ENCODE measurements around the gene SIPA1L2.

DNA sequence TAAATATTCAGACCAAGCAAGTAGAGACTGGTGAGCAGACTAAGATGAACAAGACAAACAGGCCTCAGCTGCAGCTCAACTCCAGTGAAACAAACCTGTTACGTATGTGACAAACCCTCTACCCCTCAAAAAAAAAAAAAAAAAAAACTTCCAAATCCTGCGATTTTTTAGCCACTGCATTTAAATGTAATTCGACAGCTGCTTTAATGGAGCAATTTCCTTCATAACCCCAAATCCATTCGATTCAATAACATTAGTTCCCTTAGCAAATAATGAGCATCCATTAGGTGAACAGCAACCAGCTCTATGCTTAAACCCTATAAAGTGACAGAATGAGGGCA, 31.1 kb downstream of the SIPA1L2 start:
- TF ChIP-seq POLR2AphosphoS5 (IDR thresholded peaks at IDR 0.05) (no peak), POLR2A (IDR thresholded peaks at IDR 0.05) (no peak)
- TF ChIP-seq, protein P1, sequence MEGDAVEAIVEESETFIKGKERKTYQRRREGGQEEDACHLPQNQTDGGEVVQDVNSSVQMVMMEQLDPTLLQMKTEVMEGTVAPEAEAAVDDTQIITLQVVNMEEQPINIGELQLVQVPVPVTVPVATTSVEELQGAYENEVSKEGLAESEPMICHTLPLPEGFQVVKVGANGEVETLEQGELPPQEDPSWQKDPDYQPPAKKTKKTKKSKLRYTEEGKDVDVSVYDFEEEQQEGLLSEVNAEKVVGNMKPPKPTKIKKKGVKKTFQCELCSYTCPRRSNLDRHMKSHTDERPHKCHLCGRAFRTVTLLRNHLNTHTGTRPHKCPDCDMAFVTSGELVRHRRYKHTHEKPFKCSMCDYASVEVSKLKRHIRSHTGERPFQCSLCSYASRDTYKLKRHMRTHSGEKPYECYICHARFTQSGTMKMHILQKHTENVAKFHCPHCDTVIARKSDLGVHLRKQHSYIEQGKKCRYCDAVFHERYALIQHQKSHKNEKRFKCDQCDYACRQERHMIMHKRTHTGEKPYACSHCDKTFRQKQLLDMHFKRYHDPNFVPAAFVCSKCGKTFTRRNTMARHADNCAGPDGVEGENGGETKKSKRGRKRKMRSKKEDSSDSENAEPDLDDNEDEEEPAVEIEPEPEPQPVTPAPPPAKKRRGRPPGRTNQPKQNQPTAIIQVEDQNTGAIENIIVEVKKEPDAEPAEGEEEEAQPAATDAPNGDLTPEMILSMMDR (IDR thresholded peaks at IDR 0.05), result no peak
